Measurements from ENCODE around the gene FOXA1.

The FOXA1 gene

DNA sequence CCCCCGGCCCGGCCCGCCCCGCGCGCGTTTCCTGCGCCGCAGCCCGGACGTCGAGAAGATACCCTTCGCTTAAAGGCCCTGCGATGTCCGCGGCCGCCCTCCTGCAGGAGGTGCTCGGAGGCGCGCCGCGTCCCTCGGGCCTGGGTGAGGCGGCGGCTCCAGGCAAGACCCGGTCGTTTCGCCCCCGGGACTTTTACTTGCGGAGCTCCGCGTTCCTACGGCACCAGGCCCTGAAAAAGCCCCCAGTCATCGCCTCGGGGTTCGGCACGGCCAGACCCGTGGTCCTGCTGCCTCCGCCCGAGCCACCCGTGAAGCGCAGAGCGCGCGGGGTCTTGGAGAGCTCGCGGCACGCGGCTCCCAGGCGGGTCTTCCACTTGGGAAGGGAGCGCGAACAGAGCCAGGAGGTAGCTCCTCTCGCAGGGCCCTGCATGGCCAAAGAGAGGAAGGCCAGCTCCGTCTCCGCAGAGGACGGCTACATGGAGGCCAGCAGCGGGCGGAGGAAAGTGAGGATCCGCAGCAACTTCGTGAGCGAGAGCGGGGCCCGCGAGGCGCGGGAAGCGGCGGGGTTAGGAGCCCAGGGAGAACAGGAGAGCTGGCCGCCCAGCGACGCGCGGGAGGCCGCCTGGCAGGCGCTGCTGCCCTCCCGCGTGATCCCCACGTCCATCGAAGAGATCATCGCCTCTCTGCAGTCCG lies 27.3 kb upstream of the FOXA1 start:
- Histone ChIP-seq H3K36me3 (ENCODE audit: control insufficient read depth, insufficient read depth, low read length) (no peaks in the 10 kb centered on the region), H3K4me1 (ENCODE audit: control insufficient read depth, insufficient read depth, low read length, poor library complexity, severe bottlenecking) (no peaks in the 10 kb centered on the region), H3K4me3 (ENCODE audit: extremely low read depth, insufficient read depth, low read length, poor library complexity, severe bottlenecking) (peak overlapping the region; percentile 27), H3K9me3 (ENCODE audit: control insufficient read depth, low read length) (no peaks in the 10 kb centered on the region), H3K27ac (ENCODE audit: low read depth, low read length, severe bottlenecking) (no peak overlapping the region)
- 4% methylated on average over 79 to 80 of the region's 81 CpGs for WGBS, 2 experiments (ENCODE audit: insufficient coverage in 2 of 2)

DNA sequence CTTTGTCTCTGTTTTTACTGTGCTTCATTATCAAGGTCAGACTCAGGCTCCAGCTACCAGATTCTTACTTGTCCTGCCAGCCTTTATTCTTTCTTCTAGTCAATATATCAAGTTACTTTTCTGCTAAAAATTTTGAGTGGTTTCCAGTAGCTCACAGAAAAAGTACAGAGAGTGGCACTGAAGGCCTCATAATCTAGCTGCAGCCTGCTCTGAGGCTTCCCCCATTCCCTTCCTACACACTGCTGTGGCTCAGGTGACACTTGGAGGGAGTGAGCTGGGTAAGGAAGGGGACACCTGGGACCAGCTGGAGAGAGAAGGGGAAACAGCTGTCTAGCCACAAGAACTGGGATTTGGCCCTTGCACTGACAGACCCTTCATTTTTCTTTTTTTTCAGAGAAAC lies 25.8 kb upstream of the FOXA1 start:
- Histone ChIP-seq H3K9me3 (ENCODE audit: control insufficient read depth, low read length) (peaks cover 6% of the 10 kb centered on the region), H3K27ac (ENCODE audit: low read depth, low read length, severe bottlenecking) (no peak overlapping the region), H3K36me3 (ENCODE audit: control insufficient read depth, insufficient read depth, low read length) (no peaks in the 10 kb centered on the region), H3K4me3 (ENCODE audit: extremely low read depth, insufficient read depth, low read length, poor library complexity, severe bottlenecking) (no peak overlapping the region), H3K4me1 (ENCODE audit: control insufficient read depth, insufficient read depth, low read length, poor library complexity, severe bottlenecking) (no peaks in the 10 kb centered on the region)

DNA sequence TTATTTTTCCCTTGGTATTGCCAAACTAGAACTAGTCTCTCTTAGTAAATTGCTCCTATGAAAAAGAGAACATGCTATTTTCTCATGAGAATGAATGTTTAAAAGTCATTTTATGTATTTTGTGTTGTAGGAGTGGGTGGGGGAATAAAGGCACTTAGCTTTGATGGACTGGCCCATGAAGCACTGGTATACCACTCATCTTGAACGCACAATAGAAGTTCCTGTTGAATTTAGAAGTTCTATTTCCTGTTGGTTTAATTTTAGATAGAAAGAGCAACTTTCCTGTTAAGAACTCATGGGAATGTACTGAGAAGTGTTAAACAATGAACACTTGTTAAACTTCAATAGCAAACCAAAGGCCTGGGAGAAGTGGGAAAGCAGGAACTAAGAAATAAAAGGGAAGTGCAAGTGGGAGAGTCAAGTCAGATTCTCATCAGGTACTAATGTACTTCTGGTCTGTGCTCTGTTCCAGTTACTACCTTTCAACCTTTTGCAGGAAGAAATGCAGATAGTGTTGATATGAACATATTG lies 23.5 kb upstream of the FOXA1 start:
- Histone ChIP-seq H3K36me3 (ENCODE audit: control insufficient read depth, insufficient read depth, low read length) (no peaks in the 10 kb centered on the region), H3K4me1 (ENCODE audit: control insufficient read depth, insufficient read depth, low read length, poor library complexity, severe bottlenecking) (no peaks in the 10 kb centered on the region), H3K4me3 (ENCODE audit: extremely low read depth, insufficient read depth, low read length, poor library complexity, severe bottlenecking) (no peak overlapping the region), H3K27ac (ENCODE audit: low read depth, low read length, severe bottlenecking) (no peak overlapping the region), H3K9me3 (ENCODE audit: control insufficient read depth, low read length) (peaks cover 9% of the 10 kb centered on the region)
- 100% methylated on average over 1 of the region's 1 CpG; no CpG with 5 or more reads in 1 of the 2 experiments for WGBS, 2 experiments (ENCODE audit: insufficient coverage in 2 of 2)

DNA sequence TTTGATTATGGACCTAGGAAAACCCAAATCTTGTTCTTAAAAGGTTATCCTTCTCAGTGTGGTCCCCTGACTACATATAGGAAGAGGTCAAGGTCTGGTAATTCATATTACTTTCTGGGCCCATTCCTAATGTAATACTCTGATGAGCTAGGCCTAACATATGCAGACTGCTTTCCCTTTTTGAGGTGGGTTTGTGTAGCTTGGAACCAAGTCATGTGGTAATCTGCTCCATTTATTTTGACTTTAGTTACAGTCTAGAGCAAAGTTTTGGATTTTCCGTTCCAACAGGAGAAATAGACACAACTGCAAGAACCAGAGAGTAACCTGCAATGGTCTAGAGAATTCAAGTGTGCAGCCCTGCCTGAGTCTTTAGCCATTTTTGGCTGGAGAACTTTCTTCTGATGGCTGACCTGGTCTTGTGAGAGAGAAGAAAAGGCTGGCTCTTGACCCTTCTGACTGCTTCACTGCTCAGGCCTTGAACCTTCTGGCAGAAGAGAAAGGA lies 22.9 kb upstream of the FOXA1 start:
- Histone ChIP-seq H3K4me1 (ENCODE audit: control insufficient read depth, insufficient read depth, low read length, poor library complexity, severe bottlenecking) (no peaks in the 10 kb centered on the region), H3K4me3 (ENCODE audit: extremely low read depth, insufficient read depth, low read length, poor library complexity, severe bottlenecking) (no peak overlapping the region), H3K9me3 (ENCODE audit: control insufficient read depth, low read length) (peaks cover 9% of the 10 kb centered on the region), H3K27ac (ENCODE audit: low read depth, low read length, severe bottlenecking) (no peak overlapping the region), H3K36me3 (ENCODE audit: control insufficient read depth, insufficient read depth, low read length) (no peaks in the 10 kb centered on the region)
- 75 to 83% methylated on average over 1 of the region's 1 CpG for WGBS, 2 experiments (ENCODE audit: insufficient coverage in 2 of 2)

DNA sequence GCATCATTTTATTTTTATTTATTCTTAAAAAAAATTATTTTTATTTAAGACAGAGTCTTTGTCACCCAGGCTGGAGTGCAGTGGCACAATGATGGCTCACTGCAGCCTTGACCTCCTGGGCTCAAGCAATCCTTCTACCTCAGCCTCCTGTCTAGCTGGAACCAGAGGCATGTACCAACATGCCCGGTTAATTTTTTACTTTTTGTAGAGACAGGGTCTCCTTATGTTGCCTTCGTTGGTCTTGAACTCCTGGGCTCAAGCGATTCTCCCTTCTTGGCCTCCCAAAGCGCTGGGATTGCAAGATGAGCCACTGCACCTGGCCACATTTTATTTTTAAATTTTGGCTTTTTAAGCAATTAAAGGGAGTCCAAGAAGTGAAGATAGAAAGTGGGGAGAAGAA lies 21.8 kb upstream of the FOXA1 start:
- H3K27ac ChIP-seq (ENCODE audit: low read depth, low read length, severe bottlenecking), result no peak overlapping the region
- no peaks in the 10 kb centered on the region for H3K36me3 ChIP-seq (ENCODE audit: control insufficient read depth, insufficient read depth, low read length)
- WGBS, 2 experiments (ENCODE audit: insufficient coverage in 2 of 2), result 80 to 87% methylated on average over 1 to 3 of the region's 4 CpGs
- no peak overlapping the region for H3K4me3 ChIP-seq (ENCODE audit: extremely low read depth, insufficient read depth, low read length, poor library complexity, severe bottlenecking)
- no peaks in the 10 kb centered on the region for H3K4me1 ChIP-seq (ENCODE audit: control insufficient read depth, insufficient read depth, low read length, poor library complexity, severe bottlenecking)
- peaks cover 12% of the 10 kb centered on the region for H3K9me3 ChIP-seq (ENCODE audit: control insufficient read depth, low read length)

DNA sequence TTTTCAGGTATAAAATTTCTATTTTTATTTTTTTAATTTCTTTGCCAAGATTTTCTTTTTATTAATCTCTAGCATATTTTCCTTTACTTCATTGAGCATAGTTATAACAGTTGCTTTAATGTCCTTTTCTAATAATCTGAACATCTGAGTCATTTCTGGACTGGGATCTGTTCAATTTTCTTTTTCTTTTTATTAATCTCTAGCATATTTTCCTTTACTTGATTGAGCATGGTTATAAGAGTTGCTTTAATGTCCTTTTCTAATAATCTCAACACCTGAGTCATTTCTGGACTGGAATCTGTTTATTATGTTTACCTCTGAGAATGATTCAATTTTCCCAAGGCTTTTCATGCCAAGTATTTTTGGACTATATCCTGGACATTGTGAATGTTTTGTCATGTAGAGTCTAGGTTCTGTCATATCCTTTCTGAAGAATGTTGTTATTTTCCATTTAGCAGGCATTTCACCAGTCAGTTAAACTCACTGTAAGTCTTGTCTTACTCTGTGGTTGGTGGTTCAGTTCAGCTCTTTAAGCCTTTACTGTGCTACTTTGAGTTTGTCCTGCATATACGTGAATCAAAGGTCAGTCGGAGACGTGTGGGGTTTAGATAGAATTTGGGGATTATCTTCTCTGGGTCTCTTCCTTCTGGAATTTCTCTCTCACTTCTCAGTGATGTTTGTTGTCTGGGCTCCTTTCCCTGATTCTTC lies 20.7 kb upstream of the FOXA1 start:
- WGBS, 2 experiments (ENCODE audit: insufficient coverage in 2 of 2), result 96% methylated on average over 3 of the region's 3 CpGs; no CpG with 5 or more reads in 1 of the 2 experiments
- Histone ChIP-seq H3K4me3 (ENCODE audit: extremely low read depth, insufficient read depth, low read length, poor library complexity, severe bottlenecking) (no peak overlapping the region), H3K36me3 (ENCODE audit: control insufficient read depth, insufficient read depth, low read length) (no peaks in the 10 kb centered on the region), H3K4me1 (ENCODE audit: control insufficient read depth, insufficient read depth, low read length, poor library complexity, severe bottlenecking) (no peaks in the 10 kb centered on the region), H3K9me3 (ENCODE audit: control insufficient read depth, low read length) (peaks cover 12% of the 10 kb centered on the region), H3K27ac (ENCODE audit: low read depth, low read length, severe bottlenecking) (no peak overlapping the region)

DNA sequence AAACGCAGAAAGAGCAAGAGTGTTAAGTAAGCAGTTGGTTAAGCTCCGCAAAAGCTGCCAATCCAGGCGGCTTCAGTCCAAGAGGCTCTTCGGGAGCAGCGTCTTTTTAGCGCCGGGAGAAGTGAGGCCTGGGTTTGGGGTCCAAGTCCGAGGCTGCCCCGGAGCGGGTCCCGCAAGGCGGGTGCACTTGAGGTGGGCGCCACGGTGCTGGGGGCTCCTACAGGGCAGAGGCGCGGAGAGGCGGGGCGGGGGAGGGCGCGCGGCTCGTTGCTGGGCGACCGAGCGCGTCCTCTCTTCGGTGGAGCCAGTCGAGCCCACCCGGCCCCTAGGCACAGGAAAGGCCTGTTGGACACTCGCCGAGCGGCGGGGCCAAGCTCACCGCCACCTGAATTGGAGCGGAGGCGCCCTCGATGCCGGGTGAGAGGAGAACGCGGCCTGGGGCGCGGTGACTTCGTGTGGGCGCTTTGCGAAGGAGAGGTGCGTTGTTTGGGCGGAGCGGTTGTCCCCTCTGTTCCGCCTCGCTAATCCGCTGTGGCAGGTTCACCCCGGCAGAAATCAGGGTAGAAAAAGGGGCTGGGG lies 16.0 kb upstream of the FOXA1 start:
- Histone ChIP-seq H3K27ac (ENCODE audit: low read depth, low read length, severe bottlenecking) (no peak overlapping the region), H3K4me3 (ENCODE audit: extremely low read depth, insufficient read depth, low read length, poor library complexity, severe bottlenecking) (no peak overlapping the region), H3K9me3 (ENCODE audit: control insufficient read depth, low read length) (peaks cover 8% of the 10 kb centered on the region), H3K4me1 (ENCODE audit: control insufficient read depth, insufficient read depth, low read length, poor library complexity, severe bottlenecking) (no peaks in the 10 kb centered on the region), H3K36me3 (ENCODE audit: control insufficient read depth, insufficient read depth, low read length) (no peaks in the 10 kb centered on the region)
- 31 to 39% methylated on average over 37 to 52 of the region's 52 CpGs for WGBS, 2 experiments (ENCODE audit: insufficient coverage in 2 of 2)

DNA sequence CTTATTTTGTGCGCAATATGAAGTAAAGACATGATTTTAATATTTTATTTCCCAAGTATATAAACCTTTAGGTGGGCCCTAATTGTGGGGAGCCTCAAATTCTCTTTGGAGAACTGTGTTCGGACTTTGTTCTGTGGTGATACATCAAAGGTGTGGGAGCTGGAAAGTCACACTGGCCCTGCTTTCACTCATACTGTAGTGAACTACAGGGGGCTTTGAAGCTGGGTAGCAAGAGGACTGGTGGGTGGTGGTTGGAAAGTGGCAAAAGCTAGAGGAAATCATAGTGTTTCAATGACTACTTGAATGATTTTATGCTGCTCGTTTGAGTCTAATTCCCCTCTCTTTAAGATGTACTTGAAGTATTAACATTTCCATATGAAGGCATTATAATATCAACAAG lies 13.6 kb upstream of the FOXA1 start:
- WGBS, 2 experiments (ENCODE audit: insufficient coverage in 2 of 2), result no CpG with 5 or more reads among the region's 3 CpGs

DNA sequence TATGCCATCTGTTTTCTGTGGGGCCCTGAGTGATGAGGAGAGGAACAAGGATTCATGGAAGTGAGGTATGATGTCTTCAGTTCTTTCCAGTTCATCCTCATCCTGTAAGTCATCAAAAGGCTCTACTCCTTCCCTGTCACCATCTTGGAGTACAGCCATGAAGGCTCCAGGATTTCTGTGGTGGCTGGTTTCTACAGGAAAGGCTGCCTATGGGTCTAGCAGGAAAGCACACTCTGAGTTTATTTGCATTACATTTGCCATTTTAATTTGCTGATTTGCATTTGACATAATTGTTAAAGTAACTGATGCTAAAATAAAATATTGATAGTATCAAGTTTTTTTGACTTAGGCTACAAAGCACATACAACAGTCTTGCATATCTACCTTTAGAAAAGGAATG lies 11.6 kb upstream of the FOXA1 start:
- Histone ChIP-seq H3K36me3 (ENCODE audit: control insufficient read depth, insufficient read depth, low read length) (no peaks in the 10 kb centered on the region), H3K9me3 (ENCODE audit: control insufficient read depth, low read length) (no peaks in the 10 kb centered on the region), H3K27ac (ENCODE audit: low read depth, low read length, severe bottlenecking) (no peak overlapping the region), H3K4me1 (ENCODE audit: control insufficient read depth, insufficient read depth, low read length, poor library complexity, severe bottlenecking) (no peaks in the 10 kb centered on the region), H3K4me3 (ENCODE audit: extremely low read depth, insufficient read depth, low read length, poor library complexity, severe bottlenecking) (no peak overlapping the region)

More for the DNA sequence above, 13.6 kb upstream of the FOXA1 start:
- Histone ChIP-seq H3K9me3 (ENCODE audit: control insufficient read depth, low read length) (peaks cover 3% of the 10 kb centered on the region), H3K36me3 (ENCODE audit: control insufficient read depth, insufficient read depth, low read length) (no peaks in the 10 kb centered on the region), H3K4me1 (ENCODE audit: control insufficient read depth, insufficient read depth, low read length, poor library complexity, severe bottlenecking) (no peaks in the 10 kb centered on the region), H3K27ac (ENCODE audit: low read depth, low read length, severe bottlenecking) (no peak overlapping the region), H3K4me3 (ENCODE audit: extremely low read depth, insufficient read depth, low read length, poor library complexity, severe bottlenecking) (no peak overlapping the region)

DNA sequence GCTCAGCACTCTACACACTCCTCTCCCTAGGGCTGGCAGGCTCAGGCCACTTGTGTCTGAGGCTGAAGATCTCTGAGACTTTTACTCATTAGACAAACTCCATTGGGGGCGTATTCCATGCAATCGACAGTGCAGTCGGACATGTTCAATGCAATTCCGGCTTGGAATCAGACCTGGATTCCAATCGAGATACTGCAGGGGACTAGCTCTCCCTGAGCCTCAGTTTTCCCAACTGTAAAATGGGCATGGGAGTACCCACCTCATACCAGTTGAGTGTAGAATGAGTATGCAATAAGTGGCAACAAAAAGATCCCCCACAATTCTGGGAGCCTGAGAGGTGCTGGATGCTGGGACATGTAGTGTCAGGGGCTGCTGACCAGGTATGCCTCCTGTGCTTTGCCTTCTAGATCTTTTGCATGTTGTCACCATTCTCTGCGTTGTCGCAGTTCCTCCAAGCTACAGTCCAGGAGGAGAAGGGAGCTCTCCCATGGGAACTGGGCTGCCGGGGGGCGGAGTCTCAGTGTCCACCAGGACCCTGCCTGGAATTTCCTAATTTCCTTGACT lies 8.7 kb upstream of the FOXA1 start:
- no peak overlapping the region for H3K27ac ChIP-seq (ENCODE audit: low read depth, low read length, severe bottlenecking)
- WGBS, 2 experiments (ENCODE audit: insufficient coverage in 2 of 2), result 79 to 83% methylated on average over 5 to 8 of the region's 9 CpGs
- H3K9me3 ChIP-seq (ENCODE audit: control insufficient read depth, low read length), result no peaks in the 10 kb centered on the region
- no peak overlapping the region for H3K4me3 ChIP-seq (ENCODE audit: extremely low read depth, insufficient read depth, low read length, poor library complexity, severe bottlenecking)
- H3K36me3 ChIP-seq (ENCODE audit: control insufficient read depth, insufficient read depth, low read length), result no peaks in the 10 kb centered on the region
- H3K4me1 ChIP-seq (ENCODE audit: control insufficient read depth, insufficient read depth, low read length, poor library complexity, severe bottlenecking), result no peaks in the 10 kb centered on the region

Data from mesodermal cell (in vitro differentiated cells).